H1 (cell line): ENCODE data around the gene SLC38A5. TPM values are rescaled to one million over a fixed set of nuclear protein-coding genes. Genes with fewer than 3 reads are reported as not detected.
"Not testable (repeated sequence)": the region's sequence is repeated elsewhere in the genome, so short reads cannot be mapped to it uniquely, and the experiment has no call there.

Experiments used
- CTCF ChIA-PET: fragments of 300-600 bp; sonication (Branson Sonifier 250); formaldehyde crosslinking; loops from one replicate; lab custom pipeline; 2021; ENCODE audit not compliant: partially characterized antibody; lab: Charles Lee
- POLR2A ChIA-PET: fragments of 300-600 bp; sonication (Branson Sonifier 250); formaldehyde crosslinking; loops from one replicate; lab custom pipeline; 2021; ENCODE audit warnings: inconsistent platforms; ENCODE audit not compliant: partially characterized antibody; lab: Charles Lee
- DNase-seq, 2 experiments: peaks; one replicate each; pipeline versions ENCODE4 v3.0.0 to v3.0.0-alpha.2; 2010 to 2022; ENCODE audit warnings: low spot score in 2 of 2, low read depth in 1 of 2, mixed read lengths in 1 of 2
- FAIRE-seq: peaks from 2 replicates; lab custom pipeline; 2011; peaks lifted over from hg19 to GRCh38; lab: Jason Lieb, UNC
- H2AFZ ChIP-seq: 2 replicates; pipeline ENCODE4 v1.8.1; 2012; ENCODE audit warnings: low read length, inconsistent platforms
- H2AK5ac ChIP-seq: 2 replicates; pipeline ENCODE4 v1.6.1; 2013; ENCODE audit warnings: low read depth, low read length
- H2BK120ac ChIP-seq: replicated peaks from 2 replicates; pipeline ENCODE3; 2013; ENCODE audit warnings: low read depth, low read length, inconsistent platforms
- H2BK12ac ChIP-seq: 2 replicates; pipeline ENCODE4 v1.6.1; 2013; ENCODE audit warnings: low read depth, low read length
- H2BK15ac ChIP-seq: 2 replicates; pipeline ENCODE4 v1.6.1; 2013; ENCODE audit warnings: low read length
- H2BK20ac ChIP-seq: 2 replicates; pipeline ENCODE4 v1.6.1; 2013; ENCODE audit warnings: low read length
- H2BK5ac ChIP-seq: 2 replicates; pipeline ENCODE4 v1.6.1; 2013; ENCODE audit warnings: low read depth, low read length
- H3K14ac ChIP-seq: 2 replicates; pipeline ENCODE4 v1.6.1; 2013; ENCODE audit warnings: inconsistent platforms; ENCODE audit not compliant: insufficient read length
- H3K18ac ChIP-seq: 2 replicates; pipeline ENCODE4 v1.6.1; 2013; ENCODE audit warnings: low read length; ENCODE audit errors: extremely low read depth
- H3K23ac ChIP-seq: 2 replicates; pipeline ENCODE4 v1.6.1; 2013; ENCODE audit warnings: inconsistent platforms; ENCODE audit not compliant: insufficient read length
- H3K23me2 ChIP-seq: 2 replicates; pipeline ENCODE4 v1.6.1; 2013; ENCODE audit warnings: low read depth, low read length
- H3K27ac ChIP-seq: 2 replicates; pipeline ENCODE4 v1.6.1; 2011; ENCODE audit warnings: low read depth, low read length, inconsistent platforms
- H3K27me3 ChIP-seq, 4 experiments: replicated peaks in 1 of 4; 1 replicate in 1 of 4; 2 replicates in 3 of 4; pipeline versions ENCODE4 v1.6.1 to v1.8.1; 2011 to 2013; ENCODE audit warnings: low read length in 3 of 4, mild to moderate bottlenecking in 3 of 4, inconsistent platforms in 2 of 4, mixed read lengths in 2 of 4, moderate library complexity in 1 of 4; ENCODE audit not compliant: control insufficient read depth in 3 of 4, insufficient read depth in 3 of 4; ENCODE audit errors: extremely low read depth in 1 of 4
- H3K36me3 ChIP-seq, 4 experiments: 2 replicates each; pipeline versions ENCODE4 v1.6.1 to v1.8.1; 2011 to 2013; ENCODE audit warnings: mild to moderate bottlenecking in 4 of 4, low read length in 3 of 4, moderate library complexity in 2 of 4, control low read depth in 1 of 4, inconsistent platforms in 1 of 4; ENCODE audit not compliant: insufficient read depth in 4 of 4, control insufficient read depth in 2 of 4
- H3K4ac ChIP-seq: replicated peaks from 2 replicates; pipeline ENCODE3; 2013; ENCODE audit warnings: low read length, low read depth, mixed read lengths, inconsistent platforms; ENCODE audit not compliant: insufficient read length
- H3K4me1 ChIP-seq, 4 experiments: replicated peaks in 1 of 4; 1 replicate in 1 of 4; 2 replicates in 3 of 4; pipeline versions ENCODE4 v1.6.1 to v1.8.1; 2011 to 2013; ENCODE audit warnings: low read length in 3 of 4, inconsistent platforms in 2 of 4, mixed read lengths in 1 of 4; ENCODE audit not compliant: insufficient read depth in 4 of 4, control insufficient read depth in 3 of 4
- H3K4me2 ChIP-seq, 2 experiments: 2 replicates each; pipeline versions ENCODE4 v1.6.1 to v1.8.1; 2011 to 2013; ENCODE audit warnings: low read depth in 2 of 2, low read length in 2 of 2, control low read depth in 1 of 2, inconsistent platforms in 1 of 2, mild to moderate bottlenecking in 1 of 2; ENCODE audit not compliant: insufficient read depth in 1 of 2
- H3K4me3 ChIP-seq, 4 experiments: fragments of 200-600, 300-600 bp in 1 of 4; sonication (generic), shearing (Covaris generic), sonication (Bioruptor Twin) in 1 of 4; 2 replicates each; pipeline versions ENCODE4 v1.5.1 to v1.8.1; 2011 to 2016; ENCODE audit warnings: low read length in 4 of 4, low read depth in 3 of 4, control low read depth in 2 of 4, inconsistent platforms in 2 of 4, mild to moderate bottlenecking in 2 of 4, mixed read lengths in 1 of 4, moderate library complexity in 1 of 4; ENCODE audit not compliant: insufficient read depth in 2 of 4; ENCODE audit errors: extremely low read depth in 1 of 4
- H3K56ac ChIP-seq: replicated peaks from 2 replicates; pipeline ENCODE3; 2013; ENCODE audit warnings: low read depth, mild to moderate bottlenecking, mixed read lengths, low read length, inconsistent platforms; ENCODE audit not compliant: insufficient read length
- H3K79me1 ChIP-seq: 2 replicates; pipeline ENCODE4 v1.6.1; 2013; ENCODE audit warnings: low read depth, low read length, control low read depth
- H3K79me2 ChIP-seq, 2 experiments: 2 replicates each; pipeline versions ENCODE4 v1.6.1 to v1.8.1; 2012 to 2013; ENCODE audit warnings: low read length in 2 of 2, mild to moderate bottlenecking in 2 of 2, inconsistent platforms in 1 of 2; ENCODE audit not compliant: insufficient read depth in 2 of 2, control insufficient read depth in 1 of 2
- H3K9ac ChIP-seq, 4 experiments: replicated peaks in 1 of 4; 1 replicate in 1 of 4; 2 replicates in 3 of 4; pipeline versions ENCODE4 v1.6.1 to v1.8.1; 2011 to 2013; ENCODE audit warnings: low read depth in 3 of 4, low read length in 3 of 4, control low read depth in 2 of 4, mild to moderate bottlenecking in 2 of 4, moderate library complexity in 2 of 4, inconsistent platforms in 1 of 4; ENCODE audit errors: extremely low read depth in 1 of 4
- H3K9me3 ChIP-seq, 2 experiments: 2 replicates each; pipeline versions ENCODE4 v1.6.1 to v1.8.1; 2012 to 2013; ENCODE audit warnings: mild to moderate bottlenecking in 2 of 2, moderate library complexity in 2 of 2, control low read depth in 1 of 2, inconsistent platforms in 1 of 2, low read depth in 1 of 2, low read length in 1 of 2, mixed read lengths in 1 of 2; ENCODE audit not compliant: insufficient read depth in 2 of 2
- H4K20me1 ChIP-seq, 2 experiments: replicated peaks in 1 of 2; 2 replicates each; pipeline versions ENCODE3 to v1.8.1; 2011 to 2013; ENCODE audit warnings: inconsistent platforms in 2 of 2, low read length in 2 of 2, mild to moderate bottlenecking in 1 of 2; ENCODE audit not compliant: insufficient read depth in 2 of 2, control insufficient read depth in 1 of 2
- H4K5ac ChIP-seq: 2 replicates; pipeline ENCODE4 v1.6.1; 2013; ENCODE audit warnings: low read length, low read depth, mixed read lengths, inconsistent platforms; ENCODE audit not compliant: insufficient read length
- H4K8ac ChIP-seq: 2 replicates; pipeline ENCODE4 v1.8.0; 2013; ENCODE audit warnings: mild to moderate bottlenecking, moderate library complexity, low read length, inconsistent platforms; ENCODE audit not compliant: insufficient read depth; ENCODE audit errors: extremely low read depth
- H4K91ac ChIP-seq: replicated peaks from 2 replicates; pipeline ENCODE3; 2013; ENCODE audit warnings: low read length, mixed read lengths, inconsistent platforms; ENCODE audit not compliant: insufficient read length
- WGBS, 2 experiments: shearing (Covaris generic) in 1 of 2; methylation state at CpG; one replicate each; pipeline versions ENCODE4 v1.1.6 to v1.1.7; 2013 to 2015; ENCODE audit warnings: low lambda C conversion rate in 2 of 2, mixed read lengths in 2 of 2, inconsistent platforms in 1 of 2, low coverage in 1 of 2, missing lambda C conversion rate in 1 of 2; ENCODE audit not compliant: insufficient replicate concordance in 2 of 2, insufficient coverage in 1 of 2, insufficient read length in 1 of 2; ENCODE audit errors: extremely low coverage in 1 of 2, missing lambda C conversion rate in 1 of 2; 5-methylcytosine and 5-hydroxymethylcytosine counted together
- polyA plus RNA-seq, 7 experiments: library from polyadenylated mRNA; depleted of rRNA in 3 of 7; stranded (reverse) in 5 of 7; unstranded in 2 of 7; fragments of >200 nt in 5 of 7; fragments of 200-250 nt in 2 of 7; gene quantifications; 1 replicate in 5 of 7; 2 replicates in 1 of 7; 4 replicates in 1 of 7; pipeline versions ENCODE4 v1.2.1 to v1.2.3, GENCODE V29; 2011 to 2013; ENCODE audit warnings: missing spikeins in 2 of 7, mixed read lengths in 2 of 7
- small RNA-seq: library from polyadenylated mRNA; stranded (forward); fragments of <200 nt; extraction: miRNeasy Mini kit (QIAGEN cat#:217004); gene quantifications from one replicate; pipeline ENCODE3, GENCODE V24; 2013; ENCODE audit not compliant: insufficient read depth
- total RNA-seq: library from RNA; stranded (reverse); fragmentation: NEBNext Ultra II Directional; extraction: Animal tissue kit (Norgen Biotek cat#: 25700); gene quantifications from 2 replicates; pipeline ENCODE4 v1.2.1, GENCODE V29; 2021

SLC38A5 gene
- total and polyA plus RNA-seq, 2 of the 8 experiments (the other 6 are each of a cell fraction or from before 2014, with no cell fraction given), result 70.9 to 106 TPM

GRCh38 chrX:48411860-48412259, 58.2 kb downstream of the SLC38A5 start, which contains the start of gene SSX4B:
Gene SSX4B (minus strand): TSS chrX:48411960. CDS start chrX:48411372, 588 bp downstream.
- H3K4me2 ChIP-seq, POLR2A ChIA-PET: not testable (repeated sequence)

More at GRCh38 chrX:48411860-48412259, 58.2 kb downstream of the SLC38A5 start, which contains the start of gene SSX4B:
- H2AK5ac ChIP-seq, H3K9ac ChIP-seq, H2AFZ ChIP-seq, H3K79me1 ChIP-seq, H3K56ac ChIP-seq, H2BK15ac ChIP-seq, H3K4ac ChIP-seq, H3K27ac ChIP-seq, H4K91ac ChIP-seq, H4K5ac ChIP-seq, H3K79me2 ChIP-seq, DNase-seq, H3K36me3 ChIP-seq, H2BK120ac ChIP-seq, H4K8ac ChIP-seq, H3K18ac ChIP-seq, H4K20me1 ChIP-seq, H3K14ac ChIP-seq, H3K27me3 ChIP-seq, H3K4me3 ChIP-seq, H3K9me3 ChIP-seq, H2BK5ac ChIP-seq, H3K23me2 ChIP-seq, H3K23ac ChIP-seq, H2BK20ac ChIP-seq, H3K4me1 ChIP-seq, H2BK12ac ChIP-seq, CTCF ChIA-PET: not testable (repeated sequence)
- peak; percentile 65 for FAIRE-seq
- WGBS, 2 experiments, result no CpG with 5 or more reads among the region's 15 CpGs

Small RNA genes within 50 kb of the gene (small RNA-seq; reads per million reads assigned to genes)
- not detected for gene AL606490.4

Other genes with a start within 250 kb of the SLC38A5 start
- gene SSX1, start 214.9 kb downstream of the SLC38A5 start, total RNA-seq, result not detected in 2 replicates
- gene SSX1, start 214.9 kb downstream of the SLC38A5 start, polyA plus RNA-seq (2011; rRNA removed), result 0.08 TPM in 1 of 2 replicates, not detected in the other
- gene SSX3, start 113.6 kb downstream of the SLC38A5 start, total RNA-seq, result not detected in 2 replicates
- gene SSX3, start 113.6 kb downstream of the SLC38A5 start, polyA plus RNA-seq (2011; rRNA removed), result not detected in 2 replicates
- 0.32 TPM in 1 of 2 replicates, not detected in the other for gene SSX4, start 86.7 kb downstream of the SLC38A5 start, total RNA-seq
- 0.14 and 0.26 TPM in 2 replicates for gene SSX4, start 86.7 kb downstream of the SLC38A5 start, polyA plus RNA-seq (2011; rRNA removed)
- gene SSX4B, start 58.3 kb downstream of the SLC38A5 start, total RNA-seq, result 0.32 TPM in 1 of 2 replicates, not detected in the other
- gene SSX4B, start 58.3 kb downstream of the SLC38A5 start, polyA plus RNA-seq (2011; rRNA removed), result 0.14 and 0.26 TPM in 2 replicates
- 55.4 and 62.4 TPM in 2 replicates for gene FTSJ1, start 5.9 kb upstream of the SLC38A5 start, total RNA-seq
- gene FTSJ1, start 5.9 kb upstream of the SLC38A5 start, polyA plus RNA-seq (2011; rRNA removed), result 80.4 and 104 TPM in 2 replicates
- 14.0 and 14.6 TPM in 2 replicates for gene PORCN, start 38.7 kb upstream of the SLC38A5 start, total RNA-seq
- 34.1 and 47.0 TPM in 2 replicates for gene PORCN, start 38.7 kb upstream of the SLC38A5 start, polyA plus RNA-seq (2011; rRNA removed)
- 143 and 145 TPM in 2 replicates for gene EBP, start 51.5 kb upstream of the SLC38A5 start, total RNA-seq
- 286 and 288 TPM in 2 replicates for gene EBP, start 51.5 kb upstream of the SLC38A5 start, polyA plus RNA-seq (2011; rRNA removed)
- 6.5 and 9.7 TPM in 2 replicates for gene TBC1D25, start 69.5 kb upstream of the SLC38A5 start, total RNA-seq
- gene TBC1D25, start 69.5 kb upstream of the SLC38A5 start, polyA plus RNA-seq (2011; rRNA removed), result 6.8 and 11.4 TPM in 2 replicates
- 159 and 164 TPM in 2 replicates for gene RBM3, start 104.2 kb upstream of the SLC38A5 start, total RNA-seq
- gene RBM3, start 104.2 kb upstream of the SLC38A5 start, polyA plus RNA-seq (2011; rRNA removed), result 73.2 and 99.6 TPM in 2 replicates
- 19.4 and 19.7 TPM in 2 replicates for gene WDR13, start 127.2 kb upstream of the SLC38A5 start, total RNA-seq
- gene WDR13, start 127.2 kb upstream of the SLC38A5 start, polyA plus RNA-seq (2011; rRNA removed), result 46.3 and 120 TPM in 2 replicates
- gene WAS, start 213.5 kb upstream of the SLC38A5 start, total RNA-seq, result 0.63 and 0.80 TPM in 2 replicates
- gene WAS, start 213.5 kb upstream of the SLC38A5 start, polyA plus RNA-seq (2011; rRNA removed), result 0.65 and 0.74 TPM in 2 replicates
- gene SUV39H1, start 226.5 kb upstream of the SLC38A5 start, total RNA-seq, result 14.1 and 14.8 TPM in 2 replicates
- gene SUV39H1, start 226.5 kb upstream of the SLC38A5 start, polyA plus RNA-seq (2011; rRNA removed), result 27.8 and 38.4 TPM in 2 replicates